ENCODE data around the gene ZNF276. TPM values are rescaled to one million over a fixed set of nuclear protein-coding genes. Genes with fewer than 3 reads are reported as not detected.

ZNF276 gene
- total and polyA plus RNA-seq, 4 donors = 3.3 to 47.7 (median 27.0) TPM

GRCh38 chr16:89700100-89700648 lies 21.2 kb upstream of the ZNF276 start:
- no peaks in the 10 kb centered on the region for H3K9me3 ChIP-seq (ENCODE audit: control insufficient read depth, low read length)
- DNase-seq (peak; percentile 99 to 100), ATAC-seq (ENCODE audit: low FRiP score) (peak; percentile 87)
- intact Hi-C loops (cut with DNase I) = loop anchor here (2.0 to 5.0 kb wide), 4 partner anchors 21 to 172 kb away; partner anchors contain the start of genes CHMP1A (in 1 of the 2), SPATA33 (in 1 of the 2), TCF25 (in 1 of the 2) and VPS9D1 (in 1 of the 2)
- H3K27me3 ChIP-seq (ENCODE audit: control insufficient read depth in 1 of 2, insufficient read depth in 2 of 2, low read length in 1 of 2) = peaks cover 0 to 3% of the 10 kb centered on the region in 2 donors
- peak overlapping the region in 1 of 2 donors; percentile 6 for H3K4me3 ChIP-seq (ENCODE audit: low read length in 2 of 2)
- H3K27ac ChIP-seq (ENCODE audit: low read depth in 1 of 2, low read length in 2 of 2) = peak overlapping the region in 1 of 2 donors; percentile 29
- no peaks in the 10 kb centered on the region for H3K36me3 ChIP-seq (ENCODE audit: control insufficient read depth in 1 of 2, insufficient read depth in 2 of 2, low read length in 1 of 2)
- H3K4me1 ChIP-seq (ENCODE audit: control insufficient read depth in 1 of 2, insufficient read depth in 2 of 2, low read length in 2 of 2) = no peaks in the 10 kb centered on the region
- WGBS, 2 donors = 0 to 1% methylated on average over 30 of the region's 30 CpGs

DNA sequence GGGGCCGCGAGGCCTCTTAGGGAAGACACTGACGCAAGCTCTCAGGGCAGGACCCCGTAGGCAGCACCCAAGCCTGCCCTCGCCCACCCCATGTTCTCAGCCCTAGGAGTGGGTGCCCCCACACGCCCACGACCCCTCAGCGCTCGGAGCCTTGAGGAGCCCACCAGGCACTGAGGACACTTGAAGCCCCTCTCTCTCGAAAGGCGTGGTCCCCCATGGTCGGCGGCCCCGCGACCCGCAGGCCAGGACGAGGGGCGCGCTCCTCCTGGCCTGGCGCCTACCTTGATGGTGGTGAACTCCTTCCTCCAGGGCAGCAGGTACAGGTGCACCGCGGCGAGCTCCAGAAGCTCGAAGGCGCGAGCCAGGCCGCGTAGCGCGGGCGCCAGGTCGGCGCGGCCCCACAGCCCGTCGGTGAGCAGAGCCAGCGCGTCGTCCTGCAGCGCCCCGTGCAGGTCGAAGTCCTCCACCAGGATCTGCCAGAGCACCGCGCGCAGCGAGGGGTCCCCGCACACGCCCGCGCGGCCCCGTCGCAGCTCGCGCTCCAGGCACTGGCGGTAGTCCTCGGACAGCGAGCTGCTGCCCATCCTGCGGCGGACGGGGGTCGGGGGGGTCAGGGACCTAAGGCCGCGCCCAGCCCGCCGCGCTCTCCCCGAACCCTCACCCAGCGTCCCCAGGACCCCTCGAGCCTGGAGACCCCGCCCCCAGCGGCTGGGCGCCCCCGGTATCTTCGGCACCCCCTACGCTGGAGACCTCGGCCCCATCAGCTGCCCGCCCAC lies 20.5 kb upstream of the ZNF276 start:
- intact Hi-C loops (cut with DNase I) = loop anchor here (2.0 to 5.0 kb wide), 4 partner anchors 20 to 171 kb away; partner anchors contain the start of genes CHMP1A (in 1 of the 2), SPATA33 (in 1 of the 2), TCF25 (in 1 of the 2) and VPS9D1 (in 1 of the 2)
- ATAC-seq (ENCODE audit: low FRiP score) (peak; percentile 40), DNase-seq (peak in 1 of 2 donors; percentile 69)
- H3K27ac ChIP-seq (ENCODE audit: low read depth in 1 of 2, low read length in 2 of 2) = peak overlapping the region in 1 of 2 donors; percentile 20
- H3K36me3 ChIP-seq (ENCODE audit: control insufficient read depth in 1 of 2, insufficient read depth in 2 of 2, low read length in 1 of 2) = no peaks in the 10 kb centered on the region
- H3K9me3 ChIP-seq (ENCODE audit: control insufficient read depth, low read length) = no peaks in the 10 kb centered on the region
- H3K27me3 ChIP-seq (ENCODE audit: control insufficient read depth in 1 of 2, insufficient read depth in 2 of 2, low read length in 1 of 2) = no peaks in the 10 kb centered on the region
- 1 to 2% methylated on average over 60 to 78 of the region's 78 CpGs for WGBS, 2 donors
- H3K4me3 ChIP-seq (ENCODE audit: low read length in 2 of 2) = peak overlapping the region; percentile 44 to 66
- no peaks in the 10 kb centered on the region for H3K4me1 ChIP-seq (ENCODE audit: control insufficient read depth in 1 of 2, insufficient read depth in 2 of 2, low read length in 2 of 2)

- WGBS, 2 donors = 1 to 2% methylated on average over 69 to 97 of the region's 97 CpGs
- Histone ChIP-seq H3K27ac (ENCODE audit: low read depth in 1 of 2, low read length in 2 of 2) (peak within 1 kb of the TSS in 1 of 2 donors; percentile 20), H3K9me3 (ENCODE audit: control insufficient read depth, low read length) (no peaks in the 10 kb centered on the region), H3K4me3 (ENCODE audit: low read length in 2 of 2) (peak within 1 kb of the TSS; percentile 44 to 66), H3K27me3 (ENCODE audit: control insufficient read depth in 1 of 2, insufficient read depth in 2 of 2, low read length in 1 of 2) (no peaks in the 10 kb centered on the region), H3K4me1 (ENCODE audit: control insufficient read depth in 1 of 2, insufficient read depth in 2 of 2, low read length in 2 of 2) (no peaks in the 10 kb centered on the region), H3K36me3 (ENCODE audit: control insufficient read depth in 1 of 2, insufficient read depth in 2 of 2, low read length in 1 of 2) (no peaks in the 10 kb centered on the region)
- ATAC-seq (ENCODE audit: low FRiP score) (peak; percentile 85), DNase-seq (peak; percentile 89 to 93)
- intact Hi-C loops (cut with DNase I) = loop anchor here (2.0 to 5.0 kb wide), 4 partner anchors 19 to 171 kb away; partner anchors contain the start of genes CHMP1A (in 1 of the 2), SPATA33 (in 1 of the 2), TCF25 (in 1 of the 2) and VPS9D1 (in 1 of the 2)
Measured at GRCh38 chr16:89701425-89702406, 19.6 kb upstream of the ZNF276 start, which contains the start of gene SPATA2L. TSS of gene SPATA2L (minus strand) at chr16:89701705. CDS start at chr16:89701232, 473 bp downstream.

GRCh38 chr16:89704281-89704680 lies 17.1 kb upstream of the ZNF276 start:
- DNase-seq (no peak), ATAC-seq (ENCODE audit: low FRiP score) (no peak)
- Histone ChIP-seq H3K9me3 (ENCODE audit: control insufficient read depth, low read length) (no peaks in the 10 kb centered on the region), H3K27me3 (ENCODE audit: control insufficient read depth in 1 of 2, insufficient read depth in 2 of 2, low read length in 1 of 2) (no peaks in the 10 kb centered on the region), H3K36me3 (ENCODE audit: control insufficient read depth in 1 of 2, insufficient read depth in 2 of 2, low read length in 1 of 2) (no peaks in the 10 kb centered on the region), H3K27ac (ENCODE audit: low read depth in 1 of 2, low read length in 2 of 2) (no peak overlapping the region), H3K4me3 (ENCODE audit: low read length in 2 of 2) (no peak overlapping the region), H3K4me1 (ENCODE audit: control insufficient read depth in 1 of 2, insufficient read depth in 2 of 2, low read length in 2 of 2) (no peaks in the 10 kb centered on the region)
- intact Hi-C loops (cut with DNase I) = loop anchor here (5.0 kb wide), 3 partner anchors 47 to 168 kb away; partner anchors contain the start of genes CHMP1A (in 1 of the 2), SPATA33 (in 1 of the 2) and TCF25 (in 1 of the 2)
- 64 to 68% methylated on average over 13 of the region's 13 CpGs for WGBS, 2 donors

GRCh38 chr16:89705006-89705405 lies 16.3 kb upstream of the ZNF276 start:
- no peak overlapping the region for H3K27ac ChIP-seq (ENCODE audit: low read depth in 1 of 2, low read length in 2 of 2)
- H3K4me1 ChIP-seq (ENCODE audit: control insufficient read depth in 1 of 2, insufficient read depth in 2 of 2, low read length in 2 of 2) = no peaks in the 10 kb centered on the region
- intact Hi-C loops (cut with DNase I) = loop anchor here in 1 of 2 donors (5.0 kb wide), 1 partner anchor 87 kb away; no protein-coding TSS in a partner anchor
- DNase-seq (no peak), ATAC-seq (ENCODE audit: low FRiP score) (no peak)
- H3K9me3 ChIP-seq (ENCODE audit: control insufficient read depth, low read length) = no peaks in the 10 kb centered on the region
- 75% methylated on average over 15 of the region's 15 CpGs for WGBS, 2 donors
- H3K36me3 ChIP-seq (ENCODE audit: control insufficient read depth in 1 of 2, insufficient read depth in 2 of 2, low read length in 1 of 2) = no peaks in the 10 kb centered on the region
- H3K4me3 ChIP-seq (ENCODE audit: low read length in 2 of 2) = no peak overlapping the region
- no peaks in the 10 kb centered on the region for H3K27me3 ChIP-seq (ENCODE audit: control insufficient read depth in 1 of 2, insufficient read depth in 2 of 2, low read length in 1 of 2)

- intact Hi-C loops (cut with DNase I) = loop anchor here in 1 of 2 donors (5.0 kb wide), 1 partner anchor 86 kb away; no protein-coding TSS in a partner anchor
- no peaks in the 10 kb centered on the region for H3K27me3 ChIP-seq (ENCODE audit: control insufficient read depth in 1 of 2, insufficient read depth in 2 of 2, low read length in 1 of 2)
- no peaks in the 10 kb centered on the region for H3K4me1 ChIP-seq (ENCODE audit: control insufficient read depth in 1 of 2, insufficient read depth in 2 of 2, low read length in 2 of 2)
- no peaks in the 10 kb centered on the region for H3K36me3 ChIP-seq (ENCODE audit: control insufficient read depth in 1 of 2, insufficient read depth in 2 of 2, low read length in 1 of 2)
- DNase-seq = peak in 1 of 2 donors; percentile 41
- H3K27ac ChIP-seq (ENCODE audit: low read depth in 1 of 2, low read length in 2 of 2) = no peak overlapping the region
- ATAC-seq (ENCODE audit: low FRiP score) = no peak
- no peaks in the 10 kb centered on the region for H3K9me3 ChIP-seq (ENCODE audit: control insufficient read depth, low read length)
- H3K4me3 ChIP-seq (ENCODE audit: low read length in 2 of 2) = no peak overlapping the region
- WGBS, 2 donors = 71 to 76% methylated on average over 14 of the region's 14 CpGs
Measured at GRCh38 chr16:89706518-89707260, 14.6 kb upstream of the ZNF276 start.

DNA sequence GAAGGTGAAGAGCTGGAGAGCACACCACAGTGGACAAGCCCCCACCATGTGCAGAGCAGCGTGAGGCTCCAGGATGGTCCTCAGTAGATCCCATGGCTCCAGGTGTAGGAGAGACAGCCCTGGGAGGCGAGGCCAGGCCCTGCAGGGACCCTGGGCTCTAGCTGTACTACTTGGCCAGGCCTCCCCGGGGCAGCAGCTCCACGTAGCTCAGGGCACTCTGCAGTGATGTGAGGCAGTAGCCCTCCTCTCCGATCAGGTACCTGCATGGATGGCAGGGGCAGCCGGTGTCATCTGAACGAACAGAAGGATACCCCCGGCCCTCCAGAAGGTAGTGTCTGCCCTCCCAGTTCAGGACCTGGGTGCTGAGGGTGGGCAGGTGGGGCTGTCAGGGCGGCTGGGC lies 13.6 kb upstream of the ZNF276 start:
- intact Hi-C loops (cut with DNase I) = loop anchor here in 1 of 2 donors (5.0 kb wide), 1 partner anchor 85 kb away; no protein-coding TSS in a partner anchor
- no peak overlapping the region for H3K4me3 ChIP-seq (ENCODE audit: low read length in 2 of 2)
- no peaks in the 10 kb centered on the region for H3K4me1 ChIP-seq (ENCODE audit: control insufficient read depth in 1 of 2, insufficient read depth in 2 of 2, low read length in 2 of 2)
- DNase-seq = no peak
- no peaks in the 10 kb centered on the region for H3K36me3 ChIP-seq (ENCODE audit: control insufficient read depth in 1 of 2, insufficient read depth in 2 of 2, low read length in 1 of 2)
- ATAC-seq (ENCODE audit: low FRiP score) = no peak
- no peaks in the 10 kb centered on the region for H3K9me3 ChIP-seq (ENCODE audit: control insufficient read depth, low read length)
- H3K27me3 ChIP-seq (ENCODE audit: control insufficient read depth in 1 of 2, insufficient read depth in 2 of 2, low read length in 1 of 2) = no peaks in the 10 kb centered on the region
- 88 to 90% methylated on average over 9 of the region's 9 CpGs for WGBS, 2 donors
- H3K27ac ChIP-seq (ENCODE audit: low read depth in 1 of 2, low read length in 2 of 2) = no peak overlapping the region
